GM23248 (cell line): ENCODE data around the gene CCDC146. TPM values are rescaled to one million over a fixed set of nuclear protein-coding genes. Genes with fewer than 3 reads are reported as not detected.

ENCODE experiments used
- DNase-seq: peaks from one replicate; pipeline ENCODE4 v3.0.0-alpha.2; 2015
- H2AFZ ChIP-seq: fragments of 200-600 bp; sonication (generic); 2 replicates; pipeline ENCODE4 v1.6.1; 2016; ENCODE audit warnings: antibody characterized with exemption
- H3F3A ChIP-seq: fragments of 200-600 bp; sonication (generic); 2 replicates; pipeline ENCODE4 v1.6.1; 2016; ENCODE audit warnings: mild to moderate bottlenecking, antibody characterized with exemption, mixed run types; ENCODE audit not compliant: insufficient read depth
- H3K27ac ChIP-seq: fragments of 200-600 bp; sonication (generic); 2 replicates; pipeline ENCODE4 v1.5.1; 2016; ENCODE audit warnings: mild to moderate bottlenecking
- H3K27me3 ChIP-seq: fragments of 200-600 bp; sonication (generic); replicated peaks from 2 replicates; pipeline ENCODE4 v1.6.1; 2016; ENCODE audit warnings: mild to moderate bottlenecking; ENCODE audit not compliant: insufficient read depth
- H3K36me3 ChIP-seq: fragments of 200-600 bp; sonication (generic); 2 replicates; pipeline ENCODE4 v1.6.1; 2016; ENCODE audit warnings: low read depth, mild to moderate bottlenecking
- H3K4me1 ChIP-seq: fragments of 200-600 bp; sonication (generic); 2 replicates; pipeline ENCODE4 v1.6.1; 2016; ENCODE audit warnings: mild to moderate bottlenecking; ENCODE audit not compliant: insufficient read depth
- H3K4me2 ChIP-seq: fragments of 200-600 bp; sonication (generic); one replicate; pipeline ENCODE4 v1.6.1; 2016; ENCODE audit warnings: mild to moderate bottlenecking; ENCODE audit not compliant: unreplicated experiment
- H3K4me3 ChIP-seq: fragments of 200-600 bp; sonication (generic); 2 replicates; pipeline ENCODE4 v1.5.1; 2016; ENCODE audit warnings: mild to moderate bottlenecking
- H3K79me2 ChIP-seq: fragments of 200-600 bp; sonication (generic); 2 replicates; pipeline ENCODE4 v1.6.1; 2016; ENCODE audit warnings: mild to moderate bottlenecking; ENCODE audit not compliant: insufficient read depth
- H3K9ac ChIP-seq: fragments of 200-600 bp; sonication (generic); 2 replicates; pipeline ENCODE4 v1.6.1; 2016; ENCODE audit warnings: mild to moderate bottlenecking
- H3K9me2 ChIP-seq: fragments of 200-600 bp; sonication (generic); 2 replicates; pipeline ENCODE4 v1.6.1; 2016; ENCODE audit warnings: mixed run types, mild to moderate bottlenecking, moderate library complexity; ENCODE audit not compliant: insufficient read depth
- H3K9me3 ChIP-seq: fragments of 200-600 bp; sonication (generic); one replicate; pipeline ENCODE4 v1.6.1; 2017; ENCODE audit warnings: low read depth
- H4K20me1 ChIP-seq: fragments of 200-600 bp; sonication (generic); 2 replicates; pipeline ENCODE4 v1.6.0; 2016; ENCODE audit not compliant: insufficient read depth
- EZH2 ChIP-seq: fragments of 200-600 bp; sonication (generic); IDR thresholded peaks from 2 replicates; pipeline ENCODE4 v1.6.1; 2018; ENCODE audit warnings: antibody characterized with exemption, mild to moderate bottlenecking; ENCODE audit not compliant: insufficient read depth, poor library complexity, severe bottlenecking
- EZH2phosphoT487 ChIP-seq: fragments of 200-600 bp; sonication (generic); IDR thresholded peaks from 2 replicates; pipeline ENCODE4 v1.6.1; 2018; ENCODE audit warnings: antibody characterized with exemption, moderate library complexity, mild to moderate bottlenecking, low read depth; ENCODE audit not compliant: insufficient read depth
- WGBS, 2 experiments: methylation state at CpG; one replicate each; pipeline ENCODE4 v1.1.6; 2015 to 2017; ENCODE audit warnings: low lambda C conversion rate in 2 of 2, low coverage in 1 of 2; ENCODE audit errors: missing lambda C conversion rate in 2 of 2; 5-methylcytosine and 5-hydroxymethylcytosine counted together
- in situ Hi-C: fragments of 300-500 bp; cut with MboI; formaldehyde crosslinking; loops from 2 replicates; pipeline ENCODE4 v1.15.0; 2020
- polyA plus RNA-seq: library from polyadenylated mRNA; unstranded; fragments of >200 nt; fragmentation: Nextera tagmentation; extraction: Ambion mirVana; gene quantifications from 2 replicates; pipeline ENCODE4 v1.2.1, GENCODE V29; 2016
- total RNA-seq: library from RNA; depleted of rRNA; stranded (reverse); fragments of >200 nt; shearing (Covaris generic); gene quantifications from 2 replicates; pipeline ENCODE4 v1.2.3, GENCODE V29; 2014

Gene CCDC146
- total and polyA plus RNA-seq, 2 experiments from 2014 or later = 0.32 to 0.78 TPM

DNA sequence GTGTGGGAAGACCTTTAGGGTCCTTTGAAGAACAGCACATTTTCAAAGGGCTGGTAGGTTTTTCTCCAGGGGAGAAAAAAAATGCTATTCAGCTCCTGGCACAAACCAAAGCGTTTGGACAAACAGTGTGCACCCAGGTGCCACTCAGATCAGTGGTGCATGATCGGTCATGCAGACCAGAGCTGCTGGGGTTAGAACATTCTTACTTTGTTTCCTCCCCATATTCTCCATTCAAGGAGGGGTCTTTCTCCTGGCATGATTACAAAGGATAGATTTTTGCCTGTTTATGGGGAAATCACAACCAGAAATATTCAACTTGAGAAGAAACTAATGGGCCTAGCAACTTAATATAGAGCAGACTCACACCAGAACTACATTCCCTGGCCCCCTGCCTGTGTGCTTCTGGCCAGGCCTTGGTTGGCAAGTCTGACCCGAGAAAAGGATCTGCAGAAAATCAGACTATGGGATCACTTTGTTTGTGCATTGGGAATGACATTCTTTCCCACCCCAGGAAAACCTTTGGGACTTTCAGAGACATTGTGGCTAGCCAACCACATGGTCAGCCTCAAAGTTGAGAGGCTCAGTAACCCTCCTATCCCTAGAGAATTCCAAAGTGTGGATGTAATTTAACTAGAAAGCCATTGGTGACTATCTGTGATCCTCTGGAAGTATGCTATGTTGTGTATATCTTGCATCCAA, 159.5 kb downstream of the CCDC146 start:
- H3K4me2 ChIP-seq = no peak overlapping the region
- no peaks in the 10 kb centered on the region for H4K20me1 ChIP-seq
- DNase-seq = no peak
- H3K4me3 ChIP-seq = no peak overlapping the region
- H3F3A ChIP-seq = no peaks in the 10 kb centered on the region
- in situ Hi-C loops = no loop called here
- no peak overlapping the region for H3K27ac ChIP-seq
- H3K9ac ChIP-seq = no peak overlapping the region
- TF ChIP-seq EZH2 = no peak
- no peak for TF ChIP-seq EZH2phosphoT487
- no peaks in the 10 kb centered on the region for H3K4me1 ChIP-seq
- no peaks in the 10 kb centered on the region for H3K79me2 ChIP-seq
- no peaks in the 10 kb centered on the region for H3K27me3 ChIP-seq
- H3K9me3 ChIP-seq = no peaks in the 10 kb centered on the region
- H2AFZ ChIP-seq = no peak overlapping the region
- WGBS, 2 experiments = 33 to 38% methylated on average over 3 of the region's 3 CpGs
- H3K36me3 ChIP-seq = no peaks in the 10 kb centered on the region
- no peaks in the 10 kb centered on the region for H3K9me2 ChIP-seq

DNA sequence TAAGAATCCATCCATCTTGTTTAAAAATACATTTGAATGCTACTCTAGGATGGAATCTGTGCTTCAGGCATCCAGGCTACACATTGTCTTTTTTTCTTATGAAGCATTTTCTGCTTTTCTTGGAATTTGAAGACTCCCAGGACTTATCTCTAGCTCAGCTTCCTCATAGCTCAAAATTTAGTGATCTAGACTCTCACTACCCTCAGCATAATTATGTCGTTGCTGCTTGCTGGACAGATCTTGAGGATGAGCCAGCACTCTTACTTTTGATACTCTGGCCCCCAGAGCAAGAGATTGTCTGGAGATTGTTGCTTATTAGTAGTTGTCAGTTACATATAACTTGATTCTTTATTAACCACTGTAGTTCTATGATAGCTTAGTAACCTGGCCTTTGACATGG, 160.5 kb downstream of the CCDC146 start:
- Histone ChIP-seq H3K4me1 (no peaks in the 10 kb centered on the region), H3K9me3 (no peaks in the 10 kb centered on the region), H4K20me1 (no peaks in the 10 kb centered on the region), H3K36me3 (no peaks in the 10 kb centered on the region), H2AFZ (no peak overlapping the region), H3K4me3 (no peak overlapping the region), H3K4me2 (no peak overlapping the region), H3F3A (no peaks in the 10 kb centered on the region), H3K9me2 (no peaks in the 10 kb centered on the region), H3K27ac (no peak overlapping the region), H3K27me3 (no peaks in the 10 kb centered on the region), H3K9ac (no peak overlapping the region), H3K79me2 (no peaks in the 10 kb centered on the region)
- 13 to 18% methylated on average over 1 of the region's 1 CpG for WGBS, 2 experiments
- no peak for DNase-seq
- in situ Hi-C loops = no loop called here
- TF ChIP-seq EZH2phosphoT487 = no peak
- TF ChIP-seq EZH2 = no peak

DNA sequence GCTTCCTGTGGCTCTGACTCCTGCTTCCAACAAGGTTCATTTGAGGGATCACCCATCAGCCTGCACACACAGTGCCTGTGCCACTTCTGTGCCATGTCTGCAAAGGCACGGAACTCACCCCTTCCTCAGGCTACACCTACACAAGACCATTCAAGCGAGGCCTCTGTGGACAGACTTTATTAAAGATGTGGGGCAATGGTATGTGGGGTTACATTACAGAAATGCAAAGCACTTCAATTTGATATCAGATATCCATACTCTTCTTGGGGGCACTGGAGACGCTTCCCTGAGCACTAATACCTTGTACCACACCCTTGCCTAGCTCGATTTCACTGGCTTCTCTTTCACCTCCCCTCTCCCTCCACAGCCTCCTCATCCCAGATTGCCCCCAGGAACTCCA, 161.6 kb downstream of the CCDC146 start:
- H2AFZ ChIP-seq = no peak overlapping the region
- DNase-seq = no peak
- no peaks in the 10 kb centered on the region for H3K27me3 ChIP-seq
- H3K27ac ChIP-seq = no peak overlapping the region
- H3K4me3 ChIP-seq = no peak overlapping the region
- no peaks in the 10 kb centered on the region for H3K79me2 ChIP-seq
- no peaks in the 10 kb centered on the region for H3K36me3 ChIP-seq
- in situ Hi-C loops = no loop called here
- no peaks in the 10 kb centered on the region for H3F3A ChIP-seq
- TF ChIP-seq EZH2phosphoT487 (no peak), EZH2 (no peak)
- H3K9me2 ChIP-seq = no peaks in the 10 kb centered on the region
- no peak overlapping the region for H3K9ac ChIP-seq
- no peaks in the 10 kb centered on the region for H4K20me1 ChIP-seq
- H3K9me3 ChIP-seq = no peaks in the 10 kb centered on the region
- no peak overlapping the region for H3K4me2 ChIP-seq
- 52 to 56% methylated on average over 4 of the region's 4 CpGs for WGBS, 2 experiments
- no peaks in the 10 kb centered on the region for H3K4me1 ChIP-seq

DNA sequence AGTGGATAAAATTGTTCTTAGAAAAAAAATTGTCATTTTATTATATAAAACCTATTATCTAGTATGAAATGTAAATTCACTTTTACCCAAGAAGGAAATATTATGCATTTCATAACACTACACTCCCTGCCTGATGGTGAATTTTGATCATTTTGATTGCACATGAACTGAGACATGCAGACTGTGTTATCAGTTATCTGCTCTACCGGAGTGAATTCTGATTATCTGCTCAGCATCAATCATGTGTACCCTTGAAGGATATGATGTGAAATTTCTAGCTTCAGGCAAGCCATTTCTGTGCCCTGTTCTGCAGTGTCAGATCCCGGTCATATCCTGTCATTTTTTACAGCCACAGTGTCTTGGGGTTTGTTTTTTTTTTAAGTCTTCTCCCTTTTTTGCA, 162.2 kb downstream of the CCDC146 start:
- no peaks in the 10 kb centered on the region for H3K79me2 ChIP-seq
- H3K27ac ChIP-seq = no peak overlapping the region
- no peaks in the 10 kb centered on the region for H3K9me3 ChIP-seq
- H3K9ac ChIP-seq = no peak overlapping the region
- in situ Hi-C loops = no loop called here
- no peaks in the 10 kb centered on the region for H3K36me3 ChIP-seq
- H3K27me3 ChIP-seq = no peaks in the 10 kb centered on the region
- no peak overlapping the region for H3K4me3 ChIP-seq
- H4K20me1 ChIP-seq = no peaks in the 10 kb centered on the region
- no peaks in the 10 kb centered on the region for H3F3A ChIP-seq
- H3K9me2 ChIP-seq = no peaks in the 10 kb centered on the region
- 38 to 50% methylated on average over 2 of the region's 2 CpGs for WGBS, 2 experiments
- DNase-seq = no peak
- no peaks in the 10 kb centered on the region for H3K4me1 ChIP-seq
- TF ChIP-seq EZH2 (no peak), EZH2phosphoT487 (no peak)
- no peak overlapping the region for H2AFZ ChIP-seq
- no peak overlapping the region for H3K4me2 ChIP-seq

DNA sequence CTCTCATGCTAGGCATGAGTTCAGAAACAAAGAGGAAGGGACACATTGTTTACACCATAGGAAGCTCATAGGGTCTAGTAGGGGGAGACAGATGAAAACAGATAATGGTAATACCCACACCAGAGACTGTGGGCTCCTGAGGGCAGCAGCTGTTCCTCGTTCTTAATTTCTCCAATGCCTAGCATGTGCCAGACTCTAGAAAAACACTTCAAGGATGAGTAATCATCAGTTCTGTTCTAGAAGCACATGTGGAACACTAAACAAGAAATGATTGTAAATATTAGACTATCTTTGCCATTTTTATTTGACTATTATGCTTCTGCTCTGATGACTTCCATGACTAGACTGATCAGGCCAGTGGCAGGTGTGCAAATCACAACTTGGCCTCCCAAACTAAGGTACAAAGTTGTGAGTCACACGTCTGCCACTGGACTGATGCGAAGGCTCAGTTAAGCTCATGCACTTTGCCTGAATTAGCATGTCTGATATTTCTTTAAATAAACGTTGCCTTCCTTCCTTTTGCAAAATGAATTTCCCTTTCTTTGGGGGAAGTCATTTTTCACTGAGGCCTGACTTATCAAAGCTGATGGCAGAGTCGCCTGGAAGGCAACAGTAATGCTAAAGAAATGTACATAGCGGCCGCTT, 166.4 kb downstream of the CCDC146 start:
- H3K79me2 ChIP-seq = no peaks in the 10 kb centered on the region
- H2AFZ ChIP-seq = no peak overlapping the region
- no peaks in the 10 kb centered on the region for H3K9me3 ChIP-seq
- H3K4me3 ChIP-seq = no peak overlapping the region
- WGBS, 2 experiments = 85 to 86% methylated on average over 7 of the region's 7 CpGs
- no peaks in the 10 kb centered on the region for H3K36me3 ChIP-seq
- in situ Hi-C loops = no loop called here
- H3K27me3 ChIP-seq = no peaks in the 10 kb centered on the region
- no peak overlapping the region for H3K27ac ChIP-seq
- H4K20me1 ChIP-seq = no peaks in the 10 kb centered on the region
- H3K9ac ChIP-seq = no peak overlapping the region
- no peaks in the 10 kb centered on the region for H3F3A ChIP-seq
- H3K9me2 ChIP-seq = no peaks in the 10 kb centered on the region
- no peak for TF ChIP-seq EZH2
- TF ChIP-seq EZH2phosphoT487 = no peak
- no peak for DNase-seq
- no peak overlapping the region for H3K4me2 ChIP-seq
- H3K4me1 ChIP-seq = no peaks in the 10 kb centered on the region
